SU-DHL-6 (cell line): Measurements from ENCODE around the gene CMTR1.

Experiments used
- EZH2phosphoT487 ChIP-seq: fragments of 200-600 bp; sonication (generic), shearing (Covaris generic); conservative IDR thresholded peaks from 2 replicates; pipeline ENCODE4 v1.6.1; 2018; ENCODE audit warnings: mild to moderate bottlenecking, antibody characterized with exemption, low read length, moderate library complexity, mixed read lengths
- TF ChIP-seq, protein P1 (sequence below): fragments of 200-600 bp; sonication (generic); IDR thresholded peaks from one replicate; pipeline ENCODE4 v1.5.1; 2017; ENCODE audit warnings: antibody characterized with exemption, mild to moderate bottlenecking, low read length, moderate library complexity; ENCODE audit not compliant: insufficient read depth, poor library complexity, severe bottlenecking

DNA sequence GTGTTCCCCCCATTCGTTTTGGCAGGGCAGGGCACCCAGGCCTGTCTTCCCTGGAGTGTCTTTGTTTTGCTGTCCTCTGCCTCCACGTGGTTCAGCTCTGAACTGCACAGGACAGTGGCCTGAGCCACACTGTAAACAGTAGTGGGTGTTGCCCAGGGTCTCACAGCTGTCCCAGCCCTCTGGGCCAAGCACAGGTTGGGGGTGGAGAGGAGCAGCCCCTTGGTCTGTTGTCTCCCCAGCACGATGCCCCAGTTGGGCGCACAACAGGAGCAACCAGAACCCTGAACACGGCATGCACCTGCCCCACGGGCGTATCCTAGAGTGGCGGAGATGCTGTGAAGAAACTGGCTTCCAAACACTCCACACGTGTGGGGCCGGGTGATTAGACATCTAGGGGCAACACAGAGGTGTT is 52.3 kb downstream of the CMTR1 start:
- TF ChIP-seq, protein P1, sequence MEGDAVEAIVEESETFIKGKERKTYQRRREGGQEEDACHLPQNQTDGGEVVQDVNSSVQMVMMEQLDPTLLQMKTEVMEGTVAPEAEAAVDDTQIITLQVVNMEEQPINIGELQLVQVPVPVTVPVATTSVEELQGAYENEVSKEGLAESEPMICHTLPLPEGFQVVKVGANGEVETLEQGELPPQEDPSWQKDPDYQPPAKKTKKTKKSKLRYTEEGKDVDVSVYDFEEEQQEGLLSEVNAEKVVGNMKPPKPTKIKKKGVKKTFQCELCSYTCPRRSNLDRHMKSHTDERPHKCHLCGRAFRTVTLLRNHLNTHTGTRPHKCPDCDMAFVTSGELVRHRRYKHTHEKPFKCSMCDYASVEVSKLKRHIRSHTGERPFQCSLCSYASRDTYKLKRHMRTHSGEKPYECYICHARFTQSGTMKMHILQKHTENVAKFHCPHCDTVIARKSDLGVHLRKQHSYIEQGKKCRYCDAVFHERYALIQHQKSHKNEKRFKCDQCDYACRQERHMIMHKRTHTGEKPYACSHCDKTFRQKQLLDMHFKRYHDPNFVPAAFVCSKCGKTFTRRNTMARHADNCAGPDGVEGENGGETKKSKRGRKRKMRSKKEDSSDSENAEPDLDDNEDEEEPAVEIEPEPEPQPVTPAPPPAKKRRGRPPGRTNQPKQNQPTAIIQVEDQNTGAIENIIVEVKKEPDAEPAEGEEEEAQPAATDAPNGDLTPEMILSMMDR = no peak
- TF ChIP-seq EZH2phosphoT487 = no peak
